ENCODE results near the gene KIAA1671.

The KIAA1671 gene

DNA sequence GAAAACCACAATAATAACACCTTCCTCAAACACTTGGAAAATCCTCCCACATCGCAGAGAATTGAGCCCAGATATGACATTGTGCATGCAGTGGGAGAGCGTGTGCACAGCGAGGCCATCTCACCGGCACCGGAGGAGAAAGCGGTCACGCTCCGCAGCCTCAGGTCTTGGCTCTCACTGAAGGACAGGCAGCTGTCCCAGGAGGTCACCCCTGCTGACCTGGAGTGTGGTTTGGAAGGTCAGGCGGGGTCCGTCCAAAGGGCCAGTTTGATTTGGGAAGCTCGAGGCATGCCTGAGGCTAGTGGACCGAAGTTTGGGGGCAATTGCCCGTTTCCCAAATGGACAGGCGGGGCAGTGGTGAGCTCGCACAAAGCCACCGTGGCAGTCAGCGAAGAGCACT lies 86.7 kb downstream of the KIAA1671 start:
- DNase-seq (ENCODE audit: low read depth in 2 of 2), result no peak

DNA sequence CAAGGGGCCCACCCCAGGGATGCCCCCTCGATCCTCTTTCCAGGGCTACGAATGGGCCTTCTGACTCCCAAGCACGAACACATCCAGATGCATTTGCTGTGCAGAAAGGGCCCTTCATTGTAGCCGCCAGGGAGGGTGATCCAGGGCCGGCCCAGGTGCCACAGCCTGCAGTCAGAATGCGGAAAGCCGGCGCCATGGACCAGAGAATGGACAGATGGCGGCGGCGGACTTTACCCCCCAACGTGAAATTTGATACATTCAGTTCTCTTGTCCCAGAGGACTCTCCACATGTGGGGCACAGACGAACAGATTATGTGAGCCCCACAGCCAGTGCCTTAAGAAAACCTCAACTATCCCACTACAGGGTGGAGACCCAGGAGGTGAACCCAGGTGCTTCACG lies 87.2 kb downstream of the KIAA1671 start:
- DNase-seq (ENCODE audit: low read depth in 2 of 2), result no peak

DNA sequence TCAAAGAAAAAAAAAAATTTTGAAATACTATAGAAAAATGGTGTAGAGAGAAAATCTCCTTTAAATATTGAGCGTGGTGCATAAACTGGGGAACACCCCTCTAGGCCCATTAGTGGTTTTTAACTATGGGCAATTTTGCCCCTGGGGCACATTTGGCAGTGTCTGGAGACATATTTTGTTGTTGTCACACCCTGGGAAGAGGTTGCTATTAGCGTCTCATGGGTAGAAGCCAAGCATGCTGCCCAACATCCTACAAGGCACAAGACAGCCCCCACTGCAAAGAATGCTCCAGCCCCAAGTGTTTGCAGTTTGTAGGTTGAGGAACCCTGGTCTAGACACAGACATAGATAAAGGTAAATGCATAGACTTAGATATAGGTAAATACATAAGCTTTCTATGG lies 92.6 kb downstream of the KIAA1671 start:
- no peak for DNase-seq (ENCODE audit: low read depth in 2 of 2)

DNA sequence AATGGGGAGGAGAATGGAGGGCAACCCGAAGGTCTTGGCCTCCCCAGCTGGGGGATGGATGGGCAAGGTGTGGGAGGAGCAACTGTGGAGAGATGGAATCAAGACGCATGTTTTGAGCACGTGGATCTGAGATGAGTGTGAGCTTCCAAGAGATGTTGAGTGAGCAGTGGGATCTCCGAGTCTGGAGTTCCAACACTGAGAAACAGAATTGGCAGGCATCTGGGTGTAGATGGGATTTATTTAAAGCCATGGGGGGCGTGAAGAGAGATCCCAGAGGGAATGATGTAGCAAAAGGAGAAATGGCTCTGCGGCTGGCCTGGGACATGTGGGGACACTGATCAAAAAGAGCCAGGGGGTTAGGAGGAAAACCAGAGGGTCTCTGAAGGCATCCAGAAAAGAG lies 95.6 kb downstream of the KIAA1671 start:
- no peak for DNase-seq (ENCODE audit: low read depth in 2 of 2)

DNA sequence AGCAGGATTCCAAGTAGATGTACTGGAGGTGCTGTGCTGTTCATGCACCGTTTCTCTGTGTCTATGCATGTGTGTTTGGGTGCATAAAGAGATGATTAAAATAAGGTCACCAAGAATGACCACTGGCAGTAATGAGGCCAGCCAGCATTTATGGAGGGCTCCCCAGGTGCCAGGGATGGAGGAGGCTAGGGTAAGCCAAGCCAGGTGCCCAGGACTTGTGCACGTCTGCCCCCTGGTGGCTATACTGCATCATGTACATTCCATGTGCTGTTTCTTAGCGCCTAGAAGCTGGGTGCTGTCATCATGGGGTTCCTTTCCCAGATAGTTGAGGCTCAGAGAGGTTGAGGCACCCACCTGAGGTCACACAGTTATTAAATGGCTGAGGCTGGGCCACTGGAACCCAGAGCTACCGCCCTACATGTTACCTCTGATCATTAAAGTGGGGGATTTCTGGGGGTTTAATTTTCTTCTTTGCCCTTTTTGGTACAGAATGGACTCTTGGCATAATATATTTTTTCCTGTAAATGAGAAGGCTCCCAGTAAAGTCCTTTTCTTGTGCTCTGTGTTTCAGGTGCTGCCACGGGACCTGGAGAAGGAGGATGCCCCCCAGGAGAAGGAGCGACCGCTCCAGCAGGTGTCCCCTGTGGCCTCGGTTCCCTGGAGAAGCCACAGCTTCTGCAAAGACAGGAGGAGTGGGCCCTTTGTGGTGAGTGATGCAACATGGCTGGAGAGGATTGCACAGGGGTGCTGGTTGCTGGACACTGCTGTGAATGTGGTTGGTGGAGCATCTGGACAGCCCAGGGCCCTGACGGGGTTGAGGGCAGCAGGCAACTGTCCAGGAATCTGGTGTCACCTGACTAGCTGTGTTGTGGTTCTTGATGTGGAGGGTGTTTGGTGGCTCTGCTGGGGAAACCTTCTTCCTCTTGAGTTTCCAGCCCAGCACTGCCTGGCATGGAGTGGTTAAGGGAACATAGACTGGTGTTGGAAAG lies 96.4 kb downstream of the KIAA1671 start:
- DNase-seq (ENCODE audit: low read depth in 2 of 2), result peak; percentile 51 to 72

DNA sequence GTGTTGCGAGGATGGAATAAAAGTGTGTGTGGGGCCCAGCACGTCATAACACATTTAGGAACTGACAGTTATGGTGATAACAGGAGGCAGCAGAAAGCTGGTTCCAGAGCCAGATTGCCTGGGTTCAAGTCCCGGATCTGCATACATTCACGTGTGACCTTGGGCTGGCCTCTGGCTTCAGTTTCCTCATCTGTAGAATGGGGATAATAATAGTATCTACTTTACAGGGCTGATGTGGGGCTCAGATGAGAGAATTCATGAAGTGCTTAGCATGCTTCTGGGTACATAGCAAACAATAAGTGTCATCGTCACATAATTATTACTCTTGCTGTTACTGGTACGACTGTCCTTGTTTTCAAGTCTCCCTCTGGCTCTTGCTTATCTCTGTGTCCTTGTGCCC lies 97.3 kb downstream of the KIAA1671 start:
- DNase-seq (ENCODE audit: low read depth in 2 of 2), result no peak

DNA sequence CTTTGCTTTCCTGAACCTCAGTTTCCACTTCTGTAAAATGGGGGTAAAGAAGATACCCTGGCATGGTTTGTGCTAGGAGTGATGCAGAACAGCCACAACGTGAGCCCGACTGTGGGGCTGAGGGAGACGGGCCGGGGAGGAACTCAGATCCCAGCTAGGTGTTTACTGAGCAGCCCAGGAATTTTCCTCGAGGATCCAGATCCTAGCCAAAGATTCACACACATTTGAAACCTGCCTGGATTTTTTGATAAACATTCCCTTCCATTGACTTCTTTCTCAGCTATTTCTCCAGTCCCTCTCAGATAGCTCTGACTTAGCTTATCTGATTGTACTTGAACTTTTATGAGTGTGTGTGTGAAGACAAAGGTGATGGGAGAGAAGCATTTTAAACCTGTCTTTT lies 98.0 kb downstream of the KIAA1671 start:
- DNase-seq (ENCODE audit: low read depth in 2 of 2), result no peak

DNA sequence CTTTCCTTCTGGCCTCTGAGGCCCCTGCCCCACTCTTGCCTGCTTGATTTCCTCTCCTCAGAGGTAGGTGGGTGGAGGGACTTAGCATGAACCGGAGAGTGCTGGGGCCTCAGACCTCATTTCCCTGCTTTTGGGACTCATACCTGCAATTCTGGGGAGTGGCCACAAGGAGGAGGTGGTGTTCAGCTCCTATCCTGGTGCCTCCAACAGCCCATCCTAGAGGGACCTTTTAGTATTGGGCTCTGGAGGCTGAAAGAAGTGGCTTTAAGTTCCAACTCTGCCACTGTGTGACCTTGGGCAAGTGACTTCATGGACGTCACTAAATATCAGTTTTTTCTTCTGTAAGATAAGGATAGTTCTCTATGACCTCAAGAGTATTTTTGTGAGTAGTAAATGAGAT lies 98.6 kb downstream of the KIAA1671 start:
- no peak for DNase-seq (ENCODE audit: low read depth in 2 of 2)

DNA sequence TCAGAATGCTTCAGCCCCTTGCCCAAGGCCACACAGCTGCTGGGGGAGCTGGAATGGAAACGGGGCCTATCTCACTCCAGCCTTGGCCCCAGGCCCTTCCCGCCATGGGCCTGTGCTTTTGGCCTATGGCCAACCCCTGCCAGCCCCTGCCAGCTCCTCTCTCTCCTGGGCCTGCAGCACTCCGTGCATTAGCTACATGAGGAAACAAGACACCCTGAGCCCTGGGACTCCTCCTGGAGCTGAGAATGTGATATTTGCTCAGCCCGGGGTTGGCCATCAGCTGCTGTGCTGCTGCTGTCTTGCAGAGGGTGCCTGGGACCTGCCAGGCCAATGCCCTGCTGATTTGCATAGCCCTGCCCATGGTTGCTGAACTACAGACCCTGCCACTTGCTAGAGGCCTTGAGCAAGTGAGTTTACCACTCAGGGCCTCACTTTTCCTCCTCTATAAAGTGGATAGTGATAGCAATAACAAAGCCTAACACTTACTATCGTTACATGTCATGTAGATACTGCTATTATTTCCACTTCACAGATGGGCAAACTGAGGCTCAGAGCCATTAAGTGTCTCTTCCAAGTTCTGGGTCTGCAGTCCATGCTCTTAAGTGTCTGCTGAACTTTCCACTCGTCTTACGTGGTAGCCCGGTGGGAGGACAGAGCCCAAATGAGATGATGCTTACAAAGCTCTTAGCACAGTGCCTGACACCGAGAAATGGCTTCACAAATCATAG lies 99.6 kb downstream of the KIAA1671 start:
- DNase-seq (ENCODE audit: low read depth in 2 of 2), result no peak

DNA sequence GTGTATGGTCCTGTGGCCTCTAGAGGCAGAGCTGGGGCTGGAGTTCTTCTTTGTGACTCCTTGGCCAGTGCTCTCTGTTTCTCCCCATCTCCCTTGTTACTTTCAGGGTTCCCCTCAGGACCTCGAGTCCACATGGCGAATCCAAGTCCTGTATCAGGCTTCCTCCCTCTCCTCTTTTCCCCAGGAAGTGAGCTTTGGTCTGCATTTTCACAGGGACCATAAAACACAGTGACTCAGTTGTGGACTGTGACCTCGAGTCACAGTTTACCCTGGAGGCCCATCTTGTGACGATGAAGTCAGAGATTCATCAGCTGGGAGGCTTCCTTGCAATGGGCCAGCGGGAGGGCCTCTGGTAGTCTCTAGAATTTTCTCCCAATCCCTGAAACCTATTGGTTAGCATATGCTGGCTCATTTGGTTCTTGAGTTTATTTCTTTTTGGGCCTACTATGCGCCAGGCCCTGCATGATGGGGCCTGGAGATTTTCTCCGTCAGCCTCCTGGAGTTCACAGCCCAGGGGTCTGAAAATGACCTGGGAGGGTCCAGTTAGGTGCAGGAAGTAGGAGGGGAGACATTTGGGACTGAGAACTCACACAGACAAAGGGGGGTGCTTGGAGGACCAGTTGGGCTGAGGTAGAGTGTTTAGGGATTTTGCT lies 100.8 kb downstream of the KIAA1671 start:
- DNase-seq (ENCODE audit: low read depth in 2 of 2), result no peak

DNA sequence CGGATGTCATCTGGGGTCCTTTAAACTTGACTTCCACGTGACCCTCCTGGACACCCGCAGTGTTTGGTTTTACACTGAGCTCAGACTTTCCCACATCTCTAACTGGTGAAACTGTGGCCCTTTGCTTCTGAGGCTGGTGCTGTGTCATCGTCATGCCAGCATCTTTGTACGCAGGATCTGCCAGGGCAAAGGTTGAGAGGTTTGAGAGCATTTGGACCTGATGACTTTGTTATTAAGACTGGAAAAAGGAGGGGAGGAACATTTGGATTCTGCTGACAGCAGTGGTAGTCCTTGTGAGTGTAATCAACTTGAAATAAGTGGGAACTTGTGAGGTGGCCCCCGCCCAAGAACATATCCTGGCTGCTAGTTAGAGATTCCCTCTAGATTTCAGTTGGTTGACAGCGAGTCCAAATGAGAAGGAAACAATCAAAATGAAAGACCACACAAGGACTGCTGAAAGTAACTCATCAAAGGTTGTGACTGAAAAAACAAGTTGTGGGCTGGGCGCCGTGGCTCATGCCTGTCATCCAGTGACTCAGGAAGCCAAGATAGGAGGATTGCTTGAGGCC lies 102.5 kb downstream of the KIAA1671 start:
- peak; percentile 61 to 73 for DNase-seq (ENCODE audit: low read depth in 2 of 2)

DNA sequence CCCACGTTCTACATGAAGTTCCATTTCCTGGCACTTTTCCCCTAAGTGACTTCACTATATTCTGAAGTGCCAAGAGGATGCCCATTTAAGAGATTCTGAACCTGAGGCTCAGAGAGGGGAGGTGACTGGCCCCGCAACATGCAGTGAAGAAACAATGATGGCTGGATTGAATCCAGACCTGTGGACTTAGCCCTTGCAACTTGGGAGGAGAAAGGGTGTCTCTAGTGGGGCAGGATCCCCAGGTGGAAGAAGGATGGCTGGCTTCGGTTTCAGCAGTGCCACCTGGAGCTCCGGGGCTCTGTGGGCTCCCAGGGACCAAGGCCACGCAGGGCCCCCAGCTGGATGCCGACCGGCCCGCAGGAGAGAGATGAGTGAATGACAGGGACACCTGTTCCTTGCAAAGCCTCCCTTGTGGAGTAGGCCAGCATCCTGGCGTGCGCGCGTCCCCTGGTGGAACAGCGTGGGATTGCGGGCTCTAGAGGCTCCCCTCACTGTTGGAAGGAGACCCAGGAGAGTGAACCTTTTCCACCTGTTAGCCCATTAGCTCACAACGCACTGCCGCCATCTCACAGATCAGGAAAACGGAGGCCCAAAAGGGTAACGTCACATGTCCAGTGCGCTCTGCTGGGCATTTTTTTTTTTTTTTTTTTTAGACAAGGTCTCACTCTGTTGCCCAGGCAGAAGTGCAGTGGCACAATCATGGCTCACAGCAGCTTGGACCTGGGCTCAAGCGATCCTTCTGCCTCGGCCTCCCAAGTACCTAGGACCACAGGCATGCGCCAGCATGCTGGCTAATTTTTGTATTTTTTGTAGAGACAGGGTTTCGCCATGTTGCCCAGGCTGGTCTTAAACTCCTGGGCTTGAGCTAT lies 104.7 kb downstream of the KIAA1671 start:
- DNase-seq (ENCODE audit: low read depth in 2 of 2), result peak; percentile 64 to 80

DNA sequence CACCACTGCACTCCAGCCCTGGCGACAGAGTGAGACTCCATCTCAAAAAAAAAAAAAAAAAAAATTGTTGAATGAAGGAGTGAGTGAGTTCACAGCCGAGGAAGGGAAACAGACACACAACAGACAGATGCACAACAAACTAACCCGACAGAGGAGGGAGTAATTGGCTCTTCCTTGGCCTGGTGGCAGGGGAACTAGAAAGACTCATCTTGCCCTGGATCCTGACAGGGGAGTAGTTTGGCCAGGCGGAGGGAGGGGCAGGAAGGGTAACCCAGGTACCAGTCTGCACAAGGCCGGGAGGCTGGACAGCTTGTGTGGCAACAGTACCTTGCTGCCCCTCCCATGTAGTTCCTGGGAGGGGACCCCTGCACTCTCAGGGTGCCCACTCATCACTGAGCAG lies 106.9 kb downstream of the KIAA1671 start:
- DNase-seq (ENCODE audit: low read depth in 2 of 2), result no peak

DNA sequence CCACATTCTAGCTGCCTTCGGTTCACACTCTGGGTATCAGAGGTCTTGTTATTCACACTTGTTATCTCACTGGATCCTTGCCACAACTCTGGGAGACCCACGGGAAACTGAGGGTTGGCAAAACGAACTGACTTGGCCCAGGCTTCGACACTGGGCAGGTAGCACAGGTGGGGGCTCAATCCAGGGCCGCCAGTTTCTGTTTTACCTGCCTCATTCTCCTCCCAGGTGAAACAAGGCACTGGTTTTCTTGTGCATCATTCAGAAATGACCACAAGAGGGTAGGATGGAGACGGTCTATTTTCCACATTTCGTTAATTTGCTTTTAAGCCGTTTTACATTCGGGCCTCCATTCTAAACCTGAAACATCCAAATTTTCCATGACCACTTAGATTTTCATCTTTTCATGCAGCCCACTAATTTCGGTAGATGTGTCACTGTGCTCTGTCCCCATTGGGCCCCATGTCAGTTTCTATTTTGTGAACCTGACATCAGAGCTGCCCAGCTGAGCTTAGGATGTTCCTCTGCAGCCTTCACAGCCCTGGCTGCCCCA lies 108.1 kb downstream of the KIAA1671 start:
- DNase-seq (ENCODE audit: low read depth in 2 of 2), result peak in 1 of 2 donors; percentile 49

DNA sequence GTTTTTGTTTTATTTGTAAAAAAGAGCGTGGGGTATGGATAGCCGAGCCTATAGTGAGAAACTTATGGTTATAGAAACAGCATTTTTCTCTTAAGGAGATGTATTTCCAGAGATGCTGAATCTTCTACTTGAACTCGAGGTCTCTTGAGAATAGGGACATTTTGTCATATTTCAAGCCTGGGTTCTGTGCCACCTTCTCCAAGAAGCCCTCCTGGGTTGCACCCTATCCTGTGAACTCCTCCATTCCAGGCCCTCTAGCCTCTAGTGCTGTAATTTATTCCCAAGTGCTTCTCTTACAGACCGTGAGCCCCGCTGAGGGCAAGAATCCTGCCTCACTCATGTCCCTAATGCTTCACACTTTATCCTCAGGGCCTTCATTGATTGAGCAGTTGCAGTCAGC lies 108.6 kb downstream of the KIAA1671 start:
- DNase-seq (ENCODE audit: low read depth in 2 of 2), result no peak

DNA sequence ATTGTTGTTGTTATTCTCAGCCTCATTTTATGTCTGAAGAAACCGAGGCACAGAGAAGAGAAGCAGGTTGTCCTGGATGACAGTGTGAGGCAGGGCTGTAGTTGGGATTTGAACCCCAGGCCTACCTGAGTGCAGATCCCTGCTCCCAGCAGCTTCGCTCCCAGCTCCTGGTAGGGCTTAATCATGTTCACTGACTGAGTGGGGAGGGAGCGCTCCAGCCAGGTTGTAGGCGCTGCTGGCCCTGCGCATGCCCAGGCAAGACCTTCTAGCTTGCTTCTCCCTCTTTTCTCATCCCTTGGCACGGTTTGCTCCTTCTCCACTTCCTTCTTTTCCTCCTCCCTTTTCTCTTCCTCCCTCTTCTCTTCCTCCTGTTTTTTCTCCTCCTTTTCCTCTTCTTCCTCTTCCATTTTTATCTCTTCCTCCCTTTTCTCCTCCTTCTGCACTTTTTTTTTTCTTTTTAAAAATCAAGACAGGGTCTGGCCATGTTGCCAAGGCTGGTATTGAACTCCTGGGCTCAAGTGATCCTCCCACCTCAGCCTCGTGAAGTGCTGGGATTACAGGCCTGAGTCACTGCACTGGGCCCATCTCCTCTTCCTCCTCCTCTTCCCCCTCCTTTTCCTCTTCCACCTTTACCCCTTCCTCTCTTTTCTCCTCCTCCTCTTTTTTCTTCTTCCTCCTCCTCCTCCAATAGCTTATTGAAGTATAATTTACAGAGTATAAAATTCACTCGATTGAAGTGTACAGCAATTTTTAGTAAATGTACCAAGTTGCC lies 109.3 kb downstream of the KIAA1671 start:
- DNase-seq (ENCODE audit: low read depth in 2 of 2), result no peak

DNA sequence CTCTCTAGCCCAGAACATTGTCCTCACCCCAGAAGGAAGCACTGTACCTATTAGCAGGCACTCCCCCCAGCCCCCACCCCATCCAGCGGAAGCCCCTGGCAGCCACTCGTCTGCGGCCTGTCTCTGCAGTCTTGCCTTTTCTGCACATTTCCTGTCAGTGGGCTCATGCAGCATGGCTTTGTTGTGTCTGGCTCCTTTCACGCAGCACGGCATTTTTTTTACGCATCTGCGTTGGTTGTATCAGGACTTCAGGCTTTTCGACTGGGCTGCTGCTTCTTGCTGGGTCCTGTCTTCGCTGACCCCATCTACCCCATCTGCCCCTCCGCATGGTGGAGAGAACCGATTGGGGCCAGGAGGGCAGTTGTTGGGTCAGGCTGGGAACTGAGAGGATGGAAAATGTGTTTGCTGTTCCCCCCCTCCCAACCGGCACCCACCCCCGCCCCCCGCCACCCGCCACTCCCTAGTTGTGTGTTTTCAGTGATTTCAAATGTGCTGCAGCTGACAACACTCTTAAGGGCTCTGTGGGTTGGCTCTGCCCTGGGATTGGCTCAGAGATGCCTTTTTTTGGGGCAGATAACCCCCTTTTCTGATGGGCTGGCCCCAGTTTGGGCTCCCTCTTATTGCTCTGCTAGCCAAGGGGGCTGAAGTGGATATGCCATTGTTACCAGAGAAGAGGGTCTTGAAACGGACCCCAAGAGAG lies 110.0 kb downstream of the KIAA1671 start:
- DNase-seq (ENCODE audit: low read depth in 2 of 2), result no peak

DNA sequence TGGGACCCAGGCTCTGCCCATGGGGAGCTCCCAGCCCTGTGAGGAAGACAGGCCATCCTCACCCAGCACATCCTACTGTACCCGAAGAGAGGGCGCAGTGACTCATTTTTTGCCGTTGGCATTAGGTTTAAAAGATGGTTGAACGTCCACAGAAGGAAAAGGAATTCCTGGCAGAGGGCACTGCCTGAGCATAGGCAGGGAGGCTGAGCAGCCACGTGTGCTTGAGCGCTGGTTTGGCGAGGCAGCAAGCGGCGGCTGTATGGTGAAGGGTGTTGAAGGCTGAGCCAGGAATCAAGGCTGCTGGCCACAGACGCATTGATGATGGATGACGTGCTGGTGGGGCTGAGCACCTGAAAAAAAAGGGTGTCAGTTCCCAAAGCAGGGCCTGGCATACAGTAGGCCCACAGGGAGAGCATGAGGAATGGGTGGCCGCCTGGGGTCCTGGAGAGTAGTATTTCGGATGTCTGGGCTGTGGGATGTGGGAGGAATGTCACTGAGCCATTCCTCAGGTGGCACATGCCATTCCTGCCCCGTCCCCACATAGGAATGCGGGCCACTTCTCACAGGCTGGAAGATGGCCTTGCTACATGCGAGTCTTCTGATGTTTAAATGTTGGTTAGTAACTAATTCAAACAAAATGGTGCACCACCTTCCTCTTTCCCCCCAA lies 112.5 kb downstream of the KIAA1671 start:
- no peak for DNase-seq (ENCODE audit: low read depth in 2 of 2)

Data from stimulated activated CD4-positive, alpha-beta T cell treated with anti-CD3 and anti-CD28 coated beads, Interleukin-15, amount 100 ng/mL, for 48 hours (primary cell).